HG02678 (cell line): ENCODE data around the gene OR4D9.

Experiments
- ATAC-seq: cut with Tn5 transposase; IDR thresholded peaks from one replicate; pipeline ENCODE4 v1.9.1; 2021; ENCODE audit warnings: mild to moderate bottlenecking, moderate library complexity; ENCODE audit not compliant: unreplicated experiment

OR4D9 gene

DNA sequence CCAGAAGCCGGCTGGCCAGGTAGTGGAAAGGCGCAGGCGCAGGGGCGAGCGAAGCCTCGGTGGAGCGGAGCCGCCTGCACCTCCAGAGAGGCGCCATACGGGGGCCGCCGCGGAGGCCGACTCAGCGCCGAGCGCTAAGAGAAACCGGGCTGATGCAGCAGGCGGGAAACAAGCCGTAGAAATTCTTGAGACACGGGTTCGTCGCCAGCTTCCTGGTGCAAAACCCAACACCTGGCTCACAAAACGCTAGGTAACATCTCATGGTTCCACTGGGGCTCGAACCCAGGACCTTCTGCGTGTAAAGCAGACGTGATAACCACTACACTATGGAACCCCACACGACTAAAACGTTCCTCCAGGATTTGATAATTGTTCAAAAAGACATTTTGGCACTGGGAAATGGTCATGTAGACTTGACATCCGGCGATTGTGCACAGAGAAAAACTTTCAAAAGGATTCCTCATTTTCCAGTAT lies 39.1 kb downstream of the OR4D9 start:
- ATAC-seq: peak; percentile 91

DNA sequence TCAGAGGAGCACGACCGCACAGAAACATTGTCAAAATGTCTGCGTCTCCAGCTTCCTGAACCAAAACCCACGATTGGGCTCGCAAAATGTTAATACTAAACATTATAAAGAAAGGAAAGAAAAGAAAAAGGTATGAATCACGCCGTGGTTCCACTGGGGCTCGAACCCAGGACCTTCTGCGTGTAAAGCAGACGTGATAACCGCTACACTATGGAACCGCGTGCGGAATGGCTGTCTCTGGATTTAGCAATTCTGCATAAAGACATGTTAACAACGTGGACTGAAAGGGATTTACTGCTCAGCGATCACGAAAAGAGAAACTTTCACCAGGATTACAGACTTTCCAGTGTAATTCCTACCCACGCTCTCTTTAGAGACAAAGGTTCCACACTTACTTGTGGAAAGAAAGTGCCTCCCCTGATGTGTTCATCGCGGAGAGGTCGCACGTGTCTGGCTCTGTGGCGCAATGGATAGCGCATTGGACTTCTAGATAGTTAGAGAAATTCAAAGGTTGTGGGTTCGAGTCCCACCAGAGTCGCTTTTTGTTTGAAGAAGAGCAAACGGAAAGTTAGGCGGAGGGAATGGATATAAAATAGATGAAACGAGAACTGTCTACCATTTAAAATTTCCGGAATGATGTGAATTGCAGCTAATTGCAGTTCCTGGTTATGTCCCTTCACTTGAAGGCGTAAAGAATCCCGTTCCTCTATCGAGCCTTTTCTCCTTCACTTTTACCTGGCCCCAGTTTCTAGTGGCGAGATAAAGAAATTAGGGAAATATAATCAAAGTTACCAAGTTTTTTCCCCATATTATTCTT lies 39.7 kb downstream of the OR4D9 start:
- peak; percentile 32 for ATAC-seq

DNA sequence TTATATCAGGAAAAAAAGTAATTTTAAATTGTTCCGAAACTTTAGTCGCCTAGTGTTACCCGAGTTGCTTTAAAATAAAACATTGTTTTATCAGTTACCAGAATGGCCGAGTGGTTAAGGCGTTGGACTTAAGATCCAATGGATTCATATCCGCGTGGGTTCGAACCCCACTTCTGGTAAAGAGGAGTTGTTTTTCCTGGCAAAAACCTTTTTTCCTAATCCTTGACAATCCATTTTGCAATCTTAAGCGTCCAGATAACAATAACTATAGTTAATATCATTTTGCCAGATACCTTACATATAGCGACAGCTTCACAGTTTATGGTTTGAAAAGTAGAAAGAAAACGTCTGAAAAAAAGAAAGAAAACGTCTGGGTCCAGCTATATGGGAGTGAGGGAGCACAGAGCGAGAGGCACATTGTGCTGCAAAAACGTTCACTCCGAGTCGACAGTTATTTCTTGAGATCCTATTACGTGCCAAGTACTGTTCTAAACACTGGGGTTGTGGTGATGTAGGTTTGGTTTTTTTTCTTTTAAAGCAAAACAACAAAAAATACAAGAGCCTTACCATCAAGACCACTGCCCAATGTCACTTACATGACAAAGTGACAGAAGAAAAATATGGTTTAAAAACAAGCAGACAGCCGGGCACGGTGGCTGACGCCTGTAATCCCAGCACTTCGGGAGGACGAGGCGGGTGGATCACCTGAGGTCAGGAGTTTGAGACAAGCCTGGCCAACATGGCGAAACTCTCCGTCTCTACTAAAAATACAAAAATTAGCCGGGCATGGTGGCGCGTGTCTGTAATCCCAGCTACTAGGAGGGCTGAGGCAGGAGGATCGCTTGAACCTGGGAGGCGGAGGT lies 40.6 kb downstream of the OR4D9 start:
- no peak for ATAC-seq

DNA sequence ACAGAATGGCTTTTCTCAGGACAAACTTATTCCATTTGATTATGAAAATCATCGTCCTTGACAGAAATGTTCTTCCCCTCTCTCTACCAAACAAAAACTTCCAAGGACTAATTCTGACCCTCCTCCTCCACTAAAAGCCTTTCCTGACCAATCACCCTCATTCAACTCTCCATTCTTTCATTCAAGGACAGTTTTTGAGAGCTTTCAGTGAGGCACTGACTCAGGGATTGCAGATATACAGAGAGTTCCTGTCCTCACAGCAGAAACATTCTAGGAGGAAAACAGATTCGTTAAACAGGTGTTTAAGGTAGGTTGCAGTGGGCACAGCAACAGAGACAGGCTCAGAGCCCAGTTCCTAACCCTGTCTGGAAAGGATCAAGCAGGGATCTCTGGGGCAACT lies 41.5 kb downstream of the OR4D9 start:
- no peak for ATAC-seq

GRCh38 chr11:59553323-59553722 lies 42.0 kb downstream of the OR4D9 start:
- ATAC-seq: no peak

DNA sequence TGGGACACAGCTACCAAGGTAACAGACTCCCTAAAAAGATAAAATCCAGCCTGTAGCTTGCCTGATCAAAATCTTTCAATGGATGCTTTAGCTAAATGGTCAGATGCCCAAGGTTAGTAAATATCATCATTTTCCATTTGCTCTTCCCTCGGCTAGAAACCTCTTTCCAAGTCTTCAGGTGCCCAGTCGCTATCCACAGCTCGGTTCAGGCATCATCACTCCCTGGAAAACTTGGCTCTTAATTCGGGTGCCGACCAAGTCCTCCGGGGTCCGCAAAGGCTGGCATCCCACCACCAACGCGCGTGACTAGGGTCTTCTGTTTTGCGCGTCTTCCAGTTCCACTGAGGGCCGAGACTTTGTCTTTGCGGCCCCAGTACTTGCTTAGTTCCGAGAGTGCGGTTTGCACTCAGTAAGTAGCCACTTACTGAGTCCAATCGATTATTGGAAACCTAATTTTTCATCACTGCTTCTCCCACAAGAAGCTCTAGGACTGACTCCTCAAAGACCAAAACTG lies 44.3 kb downstream of the OR4D9 start:
- ATAC-seq: no peak

DNA sequence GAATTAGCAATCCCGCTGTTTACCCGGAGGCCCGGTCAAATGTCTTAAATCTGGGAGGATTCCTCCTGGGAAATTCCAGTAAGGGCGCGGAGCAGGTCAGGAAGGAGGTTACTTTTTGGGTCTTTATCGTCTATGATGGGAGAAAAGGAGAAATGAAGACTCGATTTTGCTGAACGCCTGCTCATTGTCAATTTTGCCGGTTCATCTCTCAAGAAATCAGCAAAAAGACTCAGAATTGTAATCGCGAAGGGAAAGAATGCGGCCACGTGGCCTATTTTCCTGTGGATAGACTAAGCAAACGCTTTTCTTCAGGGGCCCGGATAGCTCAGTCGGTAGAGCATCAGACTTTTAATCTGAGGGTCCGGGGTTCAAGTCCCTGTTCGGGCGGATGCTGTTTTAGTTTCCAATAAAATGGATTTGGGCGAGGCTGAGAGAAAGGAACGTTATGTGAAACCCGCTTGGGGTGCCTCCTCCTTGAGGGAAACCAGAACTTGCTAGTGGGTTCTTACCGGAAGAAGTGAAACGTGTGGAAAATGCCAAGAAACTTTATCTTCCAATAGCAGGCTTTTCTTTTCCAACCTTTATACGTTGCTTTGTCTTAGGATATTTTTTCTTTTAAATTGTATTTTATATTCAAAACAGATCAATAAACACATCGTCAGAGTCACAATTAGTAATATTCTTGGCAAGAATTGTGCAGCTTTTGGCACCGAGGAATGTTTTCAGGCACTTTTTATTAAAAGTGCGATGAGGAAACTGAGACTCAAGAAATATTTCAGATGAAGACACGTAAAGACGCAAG lies 45.0 kb downstream of the OR4D9 start:
- peak; percentile 26 for ATAC-seq

- ATAC-seq: no peak
These were observed 45.6 kb downstream of the OR4D9 start for GRCh38 chr11:59556917-59557348.

GRCh38 chr11:59558270-59558643 lies 46.9 kb downstream of the OR4D9 start:
- ATAC-seq: no peak

DNA sequence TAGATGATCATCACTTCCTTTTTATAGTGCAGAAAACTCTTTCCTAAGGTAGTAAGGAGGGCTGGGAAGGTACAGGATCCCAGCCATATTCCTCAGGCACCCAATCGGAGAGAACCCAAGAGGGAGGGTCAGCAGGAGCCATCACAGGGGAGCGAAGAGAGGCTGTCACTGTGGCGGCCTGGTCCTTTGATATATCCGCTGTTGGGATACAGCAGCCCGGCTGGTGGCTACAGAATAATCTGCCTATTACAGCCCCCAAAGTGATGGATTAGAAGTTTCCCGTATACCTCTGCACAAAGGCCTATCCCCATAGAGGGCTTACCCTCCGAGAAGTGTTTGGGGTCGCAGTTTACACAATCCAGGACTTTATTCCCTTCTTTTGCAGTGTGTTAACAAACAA lies 48.5 kb downstream of the OR4D9 start:
- peak; percentile 3 for ATAC-seq

- peak; percentile 37 for ATAC-seq
These were observed 49.0 kb downstream of the OR4D9 start for GRCh38 chr11:59560290-59560701.

GRCh38 chr11:59560702-59561473 lies 49.5 kb downstream of the OR4D9 start:
- ATAC-seq: peak; percentile 52

GRCh38 chr11:59562292-59562691 lies 51.0 kb downstream of the OR4D9 start:
- ATAC-seq: no peak
